Smooth muscle cell of the brain vasculature (primary cell): ENCODE results near the gene GPC6.

Source experiments
- DNase-seq: peaks from one replicate; pipeline ENCODE4 v3.0.0-alpha.2; 2012; ENCODE audit warnings: low read depth, low spot score

GPC6 gene

GRCh38 chr13:94236872-94237271 is 1010.3 kb downstream of the GPC6 start:
- DNase-seq = no peak

- no peak for DNase-seq
These were observed 1012.5 kb downstream of the GPC6 start for GRCh38 chr13:94239135-94239534.

- no peak for DNase-seq
These were observed 1015.9 kb downstream of the GPC6 start for GRCh38 chr13:94242554-94242953.

GRCh38 chr13:94243551-94243950 is 1016.9 kb downstream of the GPC6 start:
- DNase-seq = no peak

GRCh38 chr13:94246495-94246894 is 1019.9 kb downstream of the GPC6 start:
- no peak for DNase-seq

- DNase-seq = no peak
These were observed 1021.3 kb downstream of the GPC6 start for GRCh38 chr13:94247890-94248289.

GRCh38 chr13:94248454-94249228 is 1022.0 kb downstream of the GPC6 start:
- DNase-seq = no peak

- peak; percentile 89 for DNase-seq
These were observed 1022.9 kb downstream of the GPC6 start for GRCh38 chr13:94249512-94249911.

GRCh38 chr13:94251831-94252608 is 1025.4 kb downstream of the GPC6 start:
- no peak for DNase-seq

GRCh38 chr13:94254737-94255136 is 1028.1 kb downstream of the GPC6 start:
- no peak for DNase-seq

- DNase-seq = no peak
These were observed 1030.1 kb downstream of the GPC6 start for GRCh38 chr13:94256721-94257120.

GRCh38 chr13:94259984-94260383 is 1033.4 kb downstream of the GPC6 start:
- no peak for DNase-seq

GRCh38 chr13:94261163-94261562 is 1034.6 kb downstream of the GPC6 start:
- DNase-seq = no peak

GRCh38 chr13:94263038-94263437 is 1036.4 kb downstream of the GPC6 start:
- no peak for DNase-seq

- DNase-seq = no peak
These were observed 1041.2 kb downstream of the GPC6 start for GRCh38 chr13:94267581-94268366.

GRCh38 chr13:94268661-94269060 is 1042.1 kb downstream of the GPC6 start:
- DNase-seq = no peak

GRCh38 chr13:94269557-94269956 is 1043.0 kb downstream of the GPC6 start:
- DNase-seq = no peak

GRCh38 chr13:94270556-94270955 is 1043.9 kb downstream of the GPC6 start:
- DNase-seq = no peak

GRCh38 chr13:94272038-94272437 is 1045.4 kb downstream of the GPC6 start:
- DNase-seq = no peak

GRCh38 chr13:94280349-94280748 is 1053.7 kb downstream of the GPC6 start:
- peak; percentile 7 for DNase-seq

GRCh38 chr13:94280845-94281244 is 1054.2 kb downstream of the GPC6 start:
- no peak for DNase-seq

- no peak for DNase-seq
These were observed 1060.0 kb downstream of the GPC6 start for GRCh38 chr13:94286581-94286980.
